ENCODE data around the gene PLA2G12B. TPM values are rescaled to one million over a fixed set of nuclear protein-coding genes. Genes with fewer than 3 reads are reported as not detected.
"Not testable (repeated sequence)": the region's sequence is repeated elsewhere in the genome, so short reads cannot be mapped to it uniquely, and the experiment has no call there.

The PLA2G12B gene
- total RNA-seq, 8 experiments from 2014 or later, result 0.24 to 0.49 (median 0.33) TPM; not detected in 5

DNA sequence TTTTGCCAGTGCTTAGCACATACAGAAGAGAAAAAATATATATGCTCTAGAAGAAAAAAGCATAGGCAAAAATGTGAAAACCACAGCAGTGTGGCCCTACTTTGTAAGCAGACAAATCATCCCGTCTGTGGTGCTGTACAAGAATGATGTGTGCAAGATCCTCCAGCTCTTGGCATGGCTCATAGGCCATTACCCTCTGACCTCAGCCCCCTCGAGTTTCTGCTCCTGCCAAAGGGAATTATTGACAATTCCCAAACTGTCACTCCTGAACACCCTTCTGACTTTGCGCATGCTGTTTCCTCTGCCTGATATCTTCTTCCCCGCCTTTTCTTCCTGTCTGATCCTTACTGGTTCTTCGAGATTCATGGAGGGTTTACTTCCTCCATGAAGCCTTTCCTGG lies 27.1 kb downstream of the PLA2G12B start:
- Histone ChIP-seq H3K4me1 (replicated peaks in 1 of 2) (no peaks in the 10 kb centered on the region), H3K4me3 (no peak overlapping the region), H3K27ac (no peak overlapping the region)
- in situ Hi-C loops (cut with MboI; ENCODE audit: low pct_unique_long_range_greater_than_20kb in 2 of 9, low sequenced_read_pairs in 9 of 9, unreplicated experiment in 9 of 9), result no loop called here
- 38 to 100% (median 79%) methylated on average over 1 to 5 of the region's 5 CpGs for WGBS, 10 experiments
- ATAC-seq (replicated peaks in 6 of 8), result no peak

DNA sequence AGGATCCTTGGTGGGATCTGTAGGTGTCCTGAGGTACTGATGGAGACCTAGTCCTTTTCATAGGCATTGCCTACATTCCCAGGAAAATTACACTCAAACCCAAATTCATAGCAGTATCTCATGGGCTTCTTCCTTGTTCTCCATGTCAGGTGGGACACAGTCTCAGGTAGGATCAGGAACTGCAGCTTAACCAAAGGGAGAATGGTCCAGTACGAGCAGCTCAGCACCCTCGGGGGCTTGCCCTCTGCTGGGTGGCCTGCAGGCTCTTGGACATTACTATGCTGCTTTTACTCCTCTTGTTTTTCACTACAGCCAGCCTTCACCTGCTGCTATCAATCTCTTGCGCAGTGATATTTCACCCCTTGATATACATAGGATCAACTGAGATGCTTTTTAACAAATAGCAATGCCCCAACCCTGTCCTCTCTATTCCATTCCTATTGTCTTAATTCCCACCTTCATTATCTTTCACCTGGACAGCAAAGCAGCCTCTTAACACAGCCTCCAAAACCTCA lies 28.6 kb downstream of the PLA2G12B start:
- ATAC-seq (replicated peaks in 6 of 8), result no peak
- WGBS, 10 experiments, result 84 to 100% (median 92%) methylated on average over 1 to 3 of the region's 3 CpGs; no CpG with 5 or more reads in 5 of the 10 experiments
- Histone ChIP-seq H3K4me1 (replicated peaks in 1 of 2) (no peaks in the 10 kb centered on the region), H3K4me3 (no peak overlapping the region), H3K27ac (no peak overlapping the region)
- in situ Hi-C loops (cut with MboI; ENCODE audit: low pct_unique_long_range_greater_than_20kb in 2 of 9, low sequenced_read_pairs in 9 of 9, unreplicated experiment in 9 of 9), result no loop called here

DNA sequence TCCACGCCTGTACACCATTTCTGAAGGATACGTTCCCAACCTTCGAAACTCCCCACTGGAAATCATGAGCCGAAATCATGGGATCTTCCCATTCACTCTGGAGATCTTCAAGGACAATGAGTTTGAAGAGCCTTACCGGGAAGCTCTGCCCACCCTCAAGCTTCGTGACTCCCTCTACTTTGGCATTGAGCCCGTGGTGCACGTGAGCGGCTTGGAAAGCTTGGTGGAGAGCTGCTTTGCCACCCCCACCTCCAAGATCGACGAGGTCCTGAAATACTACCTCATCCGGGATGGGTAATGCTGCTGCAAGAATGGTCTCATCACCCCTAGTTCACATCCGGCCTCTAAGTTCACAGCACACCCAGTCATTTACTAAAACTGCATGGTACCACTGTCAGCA lies 30.3 kb downstream of the PLA2G12B start:
- in situ Hi-C loops (cut with MboI; ENCODE audit: low pct_unique_long_range_greater_than_20kb in 2 of 9, low sequenced_read_pairs in 9 of 9, unreplicated experiment in 9 of 9), result no loop called here
- H3K4me1 ChIP-seq (replicated peaks in 1 of 2), result no peaks in the 10 kb centered on the region
- H3K4me3 ChIP-seq, result no peak overlapping the region
- H3K27ac ChIP-seq, result no peak overlapping the region
- ATAC-seq (replicated peaks in 6 of 8), result no peak
- WGBS, 10 experiments, result 68 to 95% (median 80%) methylated on average over 2 to 7 of the region's 13 CpGs; no CpG with 5 or more reads in 5 of the 10 experiments

DNA sequence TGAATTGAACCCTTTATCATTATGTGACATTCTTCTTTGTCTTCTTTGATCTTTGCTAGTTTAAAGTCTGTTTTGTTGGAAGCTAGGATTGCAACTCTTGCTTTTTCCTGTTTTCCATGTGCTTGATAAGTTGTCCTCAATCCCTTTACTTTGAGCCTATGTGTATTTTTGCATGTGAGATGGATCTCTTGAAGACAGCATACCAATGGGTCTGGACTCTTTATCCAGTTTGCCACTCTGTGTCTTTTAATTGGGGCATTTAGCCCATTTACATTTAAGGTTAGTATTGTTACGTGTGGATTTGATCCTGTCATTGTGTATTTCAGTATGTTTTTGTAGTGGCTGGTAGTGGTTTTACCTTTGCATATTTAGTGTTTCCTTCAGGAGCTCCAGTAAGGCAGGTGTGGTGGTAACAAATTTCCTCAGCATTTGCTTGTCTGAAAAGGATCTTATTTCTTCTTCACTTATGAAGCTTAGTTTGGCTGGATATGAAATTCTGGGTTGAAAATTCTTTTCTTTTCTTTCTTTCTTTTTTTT lies 33.4 kb downstream of the PLA2G12B start:
- H3K4me3 ChIP-seq; ATAC-seq (replicated peaks in 6 of 8); H3K4me1 ChIP-seq (replicated peaks in 1 of 2); in situ Hi-C loops (cut with MboI; ENCODE audit: low pct_unique_long_range_greater_than_20kb in 2 of 9, low sequenced_read_pairs in 9 of 9, unreplicated experiment in 9 of 9); H3K27ac ChIP-seq: not testable (repeated sequence)
- WGBS, 10 experiments, result 22 to 100% (median 83%) methylated on average over 1 of the region's 1 CpG; no CpG with 5 or more reads in 3 of the 10 experiments

DNA sequence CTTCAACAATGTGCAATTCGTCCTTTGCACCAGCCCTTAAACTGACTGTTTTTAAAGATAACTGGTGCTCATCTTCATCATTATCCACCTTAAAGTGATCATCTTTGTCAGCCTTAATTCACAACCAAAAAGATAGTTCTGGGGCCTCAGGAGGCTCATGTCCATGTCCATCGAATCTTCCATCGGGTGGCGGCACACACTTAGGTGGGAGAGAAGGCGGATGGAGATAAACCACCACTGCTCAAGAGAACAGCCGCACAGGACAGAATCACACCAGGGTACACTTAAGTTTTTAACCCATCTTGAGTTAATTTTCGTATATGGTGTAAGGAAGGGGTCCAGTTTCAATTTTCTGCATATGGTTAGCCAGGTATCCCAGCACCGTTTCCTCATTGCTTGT lies 36.3 kb downstream of the PLA2G12B start:
- in situ Hi-C loops (cut with MboI; ENCODE audit: low pct_unique_long_range_greater_than_20kb in 2 of 9, low sequenced_read_pairs in 9 of 9, unreplicated experiment in 9 of 9), result no loop called here
- Histone ChIP-seq H3K4me1 (replicated peaks in 1 of 2) (no peaks in the 10 kb centered on the region), H3K27ac (no peak overlapping the region), H3K4me3 (no peak overlapping the region)
- WGBS, 10 experiments, result 77 to 100% (median 92%) methylated on average over 1 to 8 of the region's 8 CpGs; no CpG with 5 or more reads in 1 of the 10 experiments
- ATAC-seq (replicated peaks in 6 of 8), result no peak

DNA sequence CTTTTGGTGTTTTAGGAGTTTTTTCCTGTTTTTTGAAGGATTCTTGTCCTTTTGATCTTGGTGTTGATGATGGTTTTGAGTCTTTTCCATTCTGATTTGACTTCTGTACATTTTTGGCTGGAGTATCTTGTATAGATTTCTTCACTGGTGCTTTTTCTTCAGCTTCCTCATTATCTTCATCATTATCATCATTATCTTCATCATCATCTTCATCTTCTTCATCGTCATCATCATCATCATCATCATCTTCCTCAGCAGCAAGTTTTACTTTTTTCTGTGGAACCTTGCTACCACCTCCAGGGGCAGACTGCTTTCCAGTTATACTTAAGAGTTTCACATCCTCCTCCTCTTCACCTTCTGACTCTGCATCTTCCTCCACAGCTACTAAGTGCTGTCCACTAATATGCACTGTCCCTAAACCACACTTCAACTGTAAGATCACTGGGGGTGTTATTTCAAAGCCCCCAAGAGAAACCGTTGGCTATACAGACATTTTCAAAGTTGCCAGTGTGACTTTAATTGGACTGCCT lies 36.7 kb downstream of the PLA2G12B start:
- WGBS, 10 experiments, result 18 to 100% (median 83%) methylated on average over 1 to 2 of the region's 2 CpGs; no CpG with 5 or more reads in 1 of the 10 experiments

DNA sequence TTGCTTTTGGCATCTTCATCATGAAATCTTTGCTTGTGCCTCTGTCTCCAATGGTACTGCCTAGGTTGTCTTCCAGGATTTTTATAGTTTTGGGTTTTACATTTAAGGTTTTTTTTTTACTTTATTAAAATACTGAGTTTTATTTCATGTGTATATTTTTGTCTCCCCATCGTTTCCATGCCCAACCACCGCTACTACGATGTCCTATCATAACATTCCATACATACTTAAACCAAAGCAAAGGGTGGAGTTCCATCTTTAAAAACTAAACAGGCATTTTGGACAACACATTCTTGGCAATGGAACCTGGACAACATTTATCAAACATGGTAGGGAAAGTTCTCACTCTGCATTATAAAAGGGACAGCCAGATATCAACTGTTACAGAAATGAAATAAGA lies 37.4 kb downstream of the PLA2G12B start:
- in situ Hi-C loops (cut with MboI; ENCODE audit: low pct_unique_long_range_greater_than_20kb in 2 of 9, low sequenced_read_pairs in 9 of 9, unreplicated experiment in 9 of 9); H3K4me1 ChIP-seq (replicated peaks in 1 of 2); H3K4me3 ChIP-seq; H3K27ac ChIP-seq; ATAC-seq (replicated peaks in 6 of 8): not testable (repeated sequence)
- 11 to 100% (median 80%) methylated on average over 1 to 3 of the region's 3 CpGs; no CpG with 5 or more reads in 2 of the 10 experiments for WGBS, 10 experiments

More for the DNA sequence above, 36.7 kb downstream of the PLA2G12B start:
- in situ Hi-C loops (cut with MboI; ENCODE audit: low pct_unique_long_range_greater_than_20kb in 2 of 9, low sequenced_read_pairs in 9 of 9, unreplicated experiment in 9 of 9); H3K27ac ChIP-seq; H3K4me3 ChIP-seq; H3K4me1 ChIP-seq (replicated peaks in 1 of 2); ATAC-seq (replicated peaks in 6 of 8): not testable (repeated sequence)

DNA sequence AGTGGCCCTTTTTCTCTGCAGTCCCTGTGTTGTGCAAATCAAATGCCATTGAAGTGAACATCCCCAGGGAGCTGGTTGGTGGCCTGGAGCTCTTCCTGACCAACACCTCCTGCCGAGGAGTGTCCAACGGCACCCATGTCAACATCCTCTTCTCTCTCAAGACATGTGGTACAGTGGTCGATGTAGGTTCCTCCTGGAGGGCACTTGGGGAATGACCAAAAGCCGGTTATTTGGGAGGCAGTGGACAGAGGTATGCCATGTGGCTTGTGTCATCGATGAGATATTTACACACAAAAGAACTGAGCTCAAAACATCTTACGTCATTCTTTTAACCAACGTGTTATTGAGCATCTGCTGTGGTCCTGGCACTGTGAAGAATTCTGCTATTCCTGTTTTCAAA lies 41.3 kb downstream of the PLA2G12B start:
- no peaks in the 10 kb centered on the region for H3K4me1 ChIP-seq (replicated peaks in 1 of 2)
- no peak overlapping the region for H3K4me3 ChIP-seq
- 58 to 100% (median 84%) methylated on average over 1 to 7 of the region's 7 CpGs; no CpG with 5 or more reads in 2 of the 10 experiments for WGBS, 10 experiments
- in situ Hi-C loops (cut with MboI; ENCODE audit: low pct_unique_long_range_greater_than_20kb in 2 of 9, low sequenced_read_pairs in 9 of 9, unreplicated experiment in 9 of 9), result no loop called here
- no peak for ATAC-seq (replicated peaks in 6 of 8)
- H3K27ac ChIP-seq, result no peak overlapping the region

DNA sequence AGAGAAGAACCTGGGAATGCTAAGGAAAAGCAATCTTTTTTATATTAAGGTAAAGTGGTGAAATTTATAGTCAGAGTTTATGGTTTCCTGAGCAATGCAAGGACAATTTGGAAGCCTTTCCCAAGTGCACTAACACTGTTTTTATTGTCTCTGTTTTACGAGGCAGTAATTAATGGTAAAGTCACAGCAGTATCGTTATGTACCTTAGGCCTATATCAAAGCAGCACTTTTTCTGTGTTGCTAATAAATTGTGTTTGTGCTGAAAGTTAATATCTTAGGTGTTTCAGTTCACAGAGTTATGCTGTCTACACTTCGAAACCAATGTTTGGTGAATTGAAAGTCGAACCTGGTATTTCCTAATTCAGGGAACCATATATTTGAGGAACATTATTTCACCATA lies 41.9 kb downstream of the PLA2G12B start:
- no peak for ATAC-seq (replicated peaks in 6 of 8)
- H3K4me3 ChIP-seq, result no peak overlapping the region
- 40 to 100% (median 82%) methylated on average over 1 to 4 of the region's 4 CpGs for WGBS, 10 experiments
- no peak overlapping the region for H3K27ac ChIP-seq
- in situ Hi-C loops (cut with MboI; ENCODE audit: low pct_unique_long_range_greater_than_20kb in 2 of 9, low sequenced_read_pairs in 9 of 9, unreplicated experiment in 9 of 9), result no loop called here
- no peaks in the 10 kb centered on the region for H3K4me1 ChIP-seq (replicated peaks in 1 of 2)

DNA sequence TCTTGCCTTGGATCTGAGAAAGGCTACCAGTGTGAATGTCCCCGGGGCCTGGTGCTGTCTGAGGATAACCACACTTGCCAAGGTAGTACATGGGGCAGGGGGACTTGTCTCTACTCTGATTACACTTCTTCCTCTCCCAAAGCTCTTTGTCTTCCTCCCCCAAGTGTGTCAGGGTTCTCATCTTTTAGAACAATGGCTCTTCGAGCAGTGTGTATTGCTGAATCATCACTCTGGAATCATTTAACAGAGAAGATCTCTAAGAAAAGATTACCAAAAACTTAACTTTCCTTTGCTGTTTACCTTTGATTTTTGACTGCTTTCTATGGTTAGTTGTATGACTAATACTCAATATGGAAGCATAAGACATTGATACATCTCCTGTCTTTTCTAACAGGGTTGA lies 42.8 kb downstream of the PLA2G12B start:
- H3K4me1 ChIP-seq (replicated peaks in 1 of 2), result no peaks in the 10 kb centered on the region
- H3K4me3 ChIP-seq, result no peak overlapping the region
- H3K27ac ChIP-seq, result no peak overlapping the region
- 43 to 100% (median 78%) methylated on average over 1 to 2 of the region's 2 CpGs; no CpG with 5 or more reads in 2 of the 10 experiments for WGBS, 10 experiments
- no peak for ATAC-seq (replicated peaks in 6 of 8)
- in situ Hi-C loops (cut with MboI; ENCODE audit: low pct_unique_long_range_greater_than_20kb in 2 of 9, low sequenced_read_pairs in 9 of 9, unreplicated experiment in 9 of 9), result no loop called here

DNA sequence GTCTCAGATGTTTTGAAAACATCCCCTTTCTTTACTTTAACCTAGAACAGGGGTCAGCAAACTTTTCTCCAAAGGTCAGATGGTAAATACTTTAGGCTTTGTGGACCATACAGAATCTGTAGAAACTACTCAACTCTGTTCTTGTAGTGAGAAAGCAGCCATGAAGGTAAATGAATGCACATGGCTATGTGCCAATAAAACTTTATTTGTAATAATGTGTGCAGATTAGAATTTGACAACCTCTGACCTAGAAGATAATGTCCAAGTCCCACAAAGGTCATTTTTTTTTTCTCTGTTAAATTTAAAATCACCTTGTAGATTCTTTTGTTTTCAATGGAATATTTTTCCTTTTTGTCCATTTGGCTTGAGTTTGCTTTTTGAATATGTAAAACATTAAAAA lies 43.9 kb downstream of the PLA2G12B start:
- in situ Hi-C loops (cut with MboI; ENCODE audit: low pct_unique_long_range_greater_than_20kb in 2 of 9, low sequenced_read_pairs in 9 of 9, unreplicated experiment in 9 of 9), result no loop called here
- Histone ChIP-seq H3K4me1 (replicated peaks in 1 of 2) (no peaks in the 10 kb centered on the region), H3K4me3 (no peak overlapping the region), H3K27ac (no peak overlapping the region)
- no peak for ATAC-seq (replicated peaks in 6 of 8)

DNA sequence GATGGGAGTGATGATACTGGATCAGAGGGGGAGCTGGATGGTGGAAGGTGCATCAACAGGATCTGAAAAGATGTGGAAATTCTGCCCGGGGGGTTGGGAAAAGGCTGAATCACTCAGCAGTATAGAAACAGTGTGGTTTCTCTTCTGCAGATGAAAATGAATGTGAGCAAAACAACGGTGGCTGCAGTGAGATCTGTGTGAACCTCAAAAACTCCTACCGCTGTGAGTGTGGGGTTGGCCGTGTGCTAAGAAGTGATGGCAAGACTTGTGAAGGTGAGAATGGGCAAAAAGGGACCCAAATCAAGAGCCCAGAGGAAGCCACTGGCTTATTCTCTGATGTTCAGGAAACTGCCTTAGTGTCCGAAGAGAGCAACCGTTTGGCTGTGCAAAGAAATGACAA lies 48.2 kb downstream of the PLA2G12B start:
- H3K4me3 ChIP-seq, result no peak overlapping the region
- no peak overlapping the region for H3K27ac ChIP-seq
- no peak for ATAC-seq (replicated peaks in 6 of 8)
- WGBS, 10 experiments, result 70 to 100% (median 87%) methylated on average over 1 to 6 of the region's 6 CpGs; no CpG with 5 or more reads in 1 of the 10 experiments
- no peaks in the 10 kb centered on the region for H3K4me1 ChIP-seq (replicated peaks in 1 of 2)
- in situ Hi-C loops (cut with MboI; ENCODE audit: low pct_unique_long_range_greater_than_20kb in 2 of 9, low sequenced_read_pairs in 9 of 9, unreplicated experiment in 9 of 9), result no loop called here

DNA sequence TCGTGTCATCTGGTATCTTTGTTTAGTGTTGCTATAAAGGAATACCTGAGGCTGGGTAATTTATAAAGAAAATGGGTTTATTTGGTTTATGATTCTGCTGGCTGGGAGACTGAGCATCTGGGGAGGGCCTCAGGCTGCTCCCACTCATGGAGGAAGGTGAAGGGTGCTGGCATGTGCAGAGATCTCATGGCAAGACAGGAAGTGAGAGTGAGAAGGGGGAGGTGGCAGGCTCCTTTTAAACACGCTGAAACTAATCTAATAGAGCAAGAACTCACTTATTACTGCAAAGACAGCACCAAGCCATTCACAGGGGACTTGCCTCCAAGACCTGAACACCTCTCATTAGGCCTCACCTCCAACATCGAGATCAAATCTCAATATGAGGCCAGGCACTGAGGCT lies 49.8 kb downstream of the PLA2G12B start:
- Histone ChIP-seq H3K4me1 (replicated peaks in 1 of 2) (no peaks in the 10 kb centered on the region), H3K27ac (no peak overlapping the region), H3K4me3 (no peak overlapping the region)
- in situ Hi-C loops (cut with MboI; ENCODE audit: low pct_unique_long_range_greater_than_20kb in 2 of 9, low sequenced_read_pairs in 9 of 9, unreplicated experiment in 9 of 9), result no loop called here
- WGBS, 10 experiments, result 17 to 100% (median 71%) methylated on average over 1 to 2 of the region's 3 CpGs; no CpG with 5 or more reads in 3 of the 10 experiments
- no peak for ATAC-seq (replicated peaks in 6 of 8)

DNA sequence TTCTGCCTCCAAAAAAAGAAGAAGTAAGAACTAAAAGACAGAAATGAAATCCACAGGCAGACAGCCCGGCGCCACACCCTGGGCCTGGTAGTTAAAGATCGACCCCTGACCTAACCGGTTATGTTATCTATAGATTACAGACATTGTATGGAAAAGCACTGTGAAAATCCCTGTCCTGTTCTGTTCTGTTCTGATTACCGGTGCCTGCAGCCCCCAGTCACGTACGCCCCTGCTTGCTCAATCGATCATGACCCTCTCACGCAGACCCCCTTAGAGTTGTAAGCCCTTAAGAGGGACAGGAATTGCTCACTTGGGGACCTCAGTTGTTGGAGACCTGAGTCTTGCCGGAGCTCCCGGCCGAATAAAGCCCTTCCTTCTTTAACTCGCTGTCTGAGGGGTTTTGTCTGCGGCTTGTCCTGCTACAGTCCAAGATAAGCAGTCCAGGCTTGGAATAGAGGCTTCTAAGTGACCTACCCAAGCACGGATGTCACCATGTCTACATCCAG lies 50.6 kb downstream of the PLA2G12B start:
- in situ Hi-C loops (cut with MboI; ENCODE audit: low pct_unique_long_range_greater_than_20kb in 2 of 9, low sequenced_read_pairs in 9 of 9, unreplicated experiment in 9 of 9); H3K27ac ChIP-seq; ATAC-seq (replicated peaks in 6 of 8); H3K4me1 ChIP-seq (replicated peaks in 1 of 2); H3K4me3 ChIP-seq: not testable (repeated sequence)
- WGBS, 10 experiments, result 46 to 100% (median 89%) methylated on average over 1 to 14 of the region's 15 CpGs; no CpG with 5 or more reads in 2 of the 10 experiments
